Dedifferentiated amniotic fluid mesenchymal stem cell (primary cell): ENCODE measurements around the gene NBPF10.
"Not testable (repeated sequence)": the region's sequence is repeated elsewhere in the genome, so short reads cannot be mapped to it uniquely, and the experiment has no call there.

ENCODE experiments used
- DNase-seq: peaks from one replicate; pipeline ENCODE4 v3.0.0-alpha.2; 2016; ENCODE audit errors: extremely low spot score

NBPF10 gene

GRCh38 chr1:146144465-146144864 is at the start of gene NBPF10:
NBPF10 (minus strand) TSS chr1:146144804; CDS start chr1:146144769, 35 bp downstream.
- DNase-seq, result not testable (repeated sequence)

- not testable (repeated sequence) for DNase-seq
These were observed 29.9 kb upstream of the NBPF10 start for GRCh38 chr1:146174531-146174930.

- not testable (repeated sequence) for DNase-seq
These were observed 23.1 kb upstream of the NBPF10 start for GRCh38 chr1:146167740-146168139.

GRCh38 chr1:146167273-146167672 is 22.7 kb upstream of the NBPF10 start:
- DNase-seq, result not testable (repeated sequence)
